A549 treated with CpdA at 1 μM for 4 hours (cell line): Measurements from ENCODE around the gene ZFP37. TPM values are rescaled to one million over a fixed set of nuclear protein-coding genes. Genes with fewer than 3 reads are reported as not detected.

Experiments
- total RNA-seq: library from RNA; stranded (reverse); fragments of 200-300 nt; extraction: Qiagen RNA extraction; gene quantifications from 5 replicates; pipeline ENCODE4 v1.2.3, GENCODE V29; 2022; ENCODE audit warnings: low read depth

Gene ZFP37
- 1.4 to 2.9 TPM (median 1.7 TPM) in 5 replicates for total RNA-seq

DNA sequence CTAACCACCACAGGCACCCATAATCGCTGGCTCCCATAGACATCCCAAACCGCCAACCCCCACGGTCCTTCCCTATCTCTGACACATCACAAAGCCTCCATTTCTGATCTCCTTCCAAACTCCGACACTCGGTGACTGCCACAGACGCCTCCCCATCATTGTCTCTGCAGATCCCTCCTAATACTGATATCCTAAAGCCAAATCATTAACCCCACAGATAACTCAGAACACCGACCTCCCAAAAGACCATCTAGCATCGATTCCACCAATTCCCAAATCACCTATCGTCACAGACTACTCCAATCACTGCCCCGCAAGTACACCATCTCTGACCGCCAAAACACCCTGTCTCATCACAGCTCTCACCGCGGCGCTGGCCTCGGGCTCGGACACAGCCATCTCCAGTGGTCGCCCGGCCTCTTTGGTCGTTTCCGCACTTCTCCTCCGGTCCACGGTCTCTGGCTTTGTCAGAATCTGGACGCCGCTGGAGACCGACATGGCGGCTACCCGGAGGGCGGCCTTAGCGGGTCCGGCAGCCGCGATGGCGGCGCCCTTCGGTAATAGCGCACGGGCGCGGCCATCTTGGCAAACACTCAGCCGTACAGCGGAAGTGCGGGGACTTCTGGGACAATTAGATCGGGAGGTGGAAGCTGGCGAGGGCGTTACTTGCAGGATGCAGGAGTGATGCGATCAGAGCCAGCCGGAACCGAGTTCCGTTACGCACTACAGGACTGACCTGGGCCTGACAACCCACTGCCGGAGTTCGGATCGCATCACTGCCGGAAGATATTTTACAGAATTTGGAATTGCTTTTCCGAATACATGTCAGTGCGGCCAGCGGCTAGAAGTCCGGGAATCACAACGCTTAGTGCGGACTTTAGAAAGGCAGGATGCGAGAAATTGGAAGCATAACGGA is at the start of gene ZFP37:
Gene ZFP37, minus strand, starts transcription at position 534 of the 916 bp plus-strand sequence. Its CDS starts 36 bp downstream, at position 498.

DNA sequence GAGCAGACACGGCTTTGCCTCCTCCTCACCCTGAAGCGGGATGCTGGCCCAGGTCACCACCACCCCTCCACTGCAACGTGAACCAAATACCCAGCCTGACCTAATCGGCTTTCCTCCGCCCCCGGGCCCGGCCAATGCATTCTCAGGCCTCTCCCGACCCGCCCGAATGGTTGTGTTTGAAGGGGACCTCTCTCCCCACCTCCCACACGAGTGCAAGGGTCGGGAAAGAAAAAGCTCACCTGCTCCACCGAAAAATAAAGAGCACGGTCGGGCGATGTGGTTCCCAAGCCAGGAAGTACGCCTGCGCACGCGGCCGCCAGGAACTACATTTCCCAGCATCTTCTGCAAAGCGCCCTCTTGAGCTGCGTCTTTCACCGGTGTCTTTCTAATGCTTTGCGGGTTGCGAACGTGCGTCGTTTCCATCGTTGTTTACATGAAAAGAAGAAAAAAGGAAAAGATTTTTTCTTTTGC is 44.6 kb downstream of the ZFP37 start, which contains the start of gene ZNF883:
Gene ZNF883, minus strand, starts transcription at position 282 of the 471 bp plus-strand sequence.

Other genes starting within 250 kb of the ZFP37 start
- gene SLC46A2, start 165.8 kb downstream of the ZFP37 start, total RNA-seq, result not detected in 5 replicates
- gene ZNF883, start 44.5 kb downstream of the ZFP37 start, total RNA-seq, result 0.74 to 1.3 TPM (median 0.85 TPM) in 5 replicates
- gene SLC31A2, start 94.3 kb upstream of the ZFP37 start, total RNA-seq, result 6.2 to 8.1 TPM (median 7.8 TPM) in 5 replicates
- gene FKBP15, start 164.6 kb upstream of the ZFP37 start, total RNA-seq, result 16.9 to 19.9 TPM (median 17.9 TPM) in 5 replicates
- 20.5 to 25.5 TPM (median 21.3 TPM) in 5 replicates for gene SLC31A1, start 164.8 kb upstream of the ZFP37 start, total RNA-seq
- 50.4 to 66.9 TPM (median 53.5 TPM) in 5 replicates for gene CDC26, start 218.8 kb upstream of the ZFP37 start, total RNA-seq
- 59.0 to 62.8 TPM (median 60.4 TPM) in 5 replicates for gene PRPF4, start 218.9 kb upstream of the ZFP37 start, total RNA-seq
- gene RNF183, start 246.7 kb upstream of the ZFP37 start, total RNA-seq, result not detected in 5 replicates